ENCODE results near the gene KAT7.

DNA sequence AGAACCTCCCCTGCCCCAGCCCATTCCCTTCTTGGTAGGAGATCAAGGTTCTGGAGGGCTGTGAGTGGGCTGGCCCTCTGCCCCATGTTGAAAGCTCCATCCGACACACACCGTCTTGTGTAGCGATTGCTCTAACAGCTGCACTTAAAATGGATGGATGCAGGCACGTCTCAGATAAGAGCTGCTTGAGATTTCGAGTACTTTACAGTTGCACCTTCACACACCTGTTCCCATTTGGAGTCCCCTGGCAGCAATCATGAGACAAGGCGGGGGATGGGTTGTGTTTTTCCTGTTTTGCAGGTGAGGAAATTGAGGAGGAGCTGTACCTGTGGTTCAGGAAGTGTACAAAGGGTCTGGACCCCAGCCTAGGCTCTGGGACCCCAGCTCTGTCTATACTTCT lies 85.0 kb downstream of the KAT7 start:
- TF ChIP-seq, protein P1, sequence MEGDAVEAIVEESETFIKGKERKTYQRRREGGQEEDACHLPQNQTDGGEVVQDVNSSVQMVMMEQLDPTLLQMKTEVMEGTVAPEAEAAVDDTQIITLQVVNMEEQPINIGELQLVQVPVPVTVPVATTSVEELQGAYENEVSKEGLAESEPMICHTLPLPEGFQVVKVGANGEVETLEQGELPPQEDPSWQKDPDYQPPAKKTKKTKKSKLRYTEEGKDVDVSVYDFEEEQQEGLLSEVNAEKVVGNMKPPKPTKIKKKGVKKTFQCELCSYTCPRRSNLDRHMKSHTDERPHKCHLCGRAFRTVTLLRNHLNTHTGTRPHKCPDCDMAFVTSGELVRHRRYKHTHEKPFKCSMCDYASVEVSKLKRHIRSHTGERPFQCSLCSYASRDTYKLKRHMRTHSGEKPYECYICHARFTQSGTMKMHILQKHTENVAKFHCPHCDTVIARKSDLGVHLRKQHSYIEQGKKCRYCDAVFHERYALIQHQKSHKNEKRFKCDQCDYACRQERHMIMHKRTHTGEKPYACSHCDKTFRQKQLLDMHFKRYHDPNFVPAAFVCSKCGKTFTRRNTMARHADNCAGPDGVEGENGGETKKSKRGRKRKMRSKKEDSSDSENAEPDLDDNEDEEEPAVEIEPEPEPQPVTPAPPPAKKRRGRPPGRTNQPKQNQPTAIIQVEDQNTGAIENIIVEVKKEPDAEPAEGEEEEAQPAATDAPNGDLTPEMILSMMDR (conservative IDR thresholded peaks at IDR 0.05; ENCODE audit: low read depth in 2 of 2): no peak
- TF ChIP-seq EZH2 (IDR thresholded peaks at IDR 0.05; ENCODE audit: low read depth, unreplicated experiment) (no peak), NANOG (IDR thresholded peaks at IDR 0.05; ENCODE audit: borderline replicate concordance) (no peak), CREB1 (CRISPR knock-in tag; IDR thresholded peaks at IDR 0.05; ENCODE audit: low read depth) (no peak), EZH2phosphoT487 (IDR thresholded peaks at IDR 0.05; ENCODE audit: unreplicated experiment) (no peak), POLR2AphosphoS5 (IDR thresholded peaks at IDR 0.05; ENCODE audit: low read depth) (no peak), JUNB (IDR thresholded peaks at IDR 0.05; ENCODE audit: unreplicated experiment) (no peak), ZNF331 (CRISPR knock-in tag; IDR thresholded peaks at IDR 0.05; ENCODE audit: low read depth) (no peak)
- TF ChIP-seq, protein P2, sequence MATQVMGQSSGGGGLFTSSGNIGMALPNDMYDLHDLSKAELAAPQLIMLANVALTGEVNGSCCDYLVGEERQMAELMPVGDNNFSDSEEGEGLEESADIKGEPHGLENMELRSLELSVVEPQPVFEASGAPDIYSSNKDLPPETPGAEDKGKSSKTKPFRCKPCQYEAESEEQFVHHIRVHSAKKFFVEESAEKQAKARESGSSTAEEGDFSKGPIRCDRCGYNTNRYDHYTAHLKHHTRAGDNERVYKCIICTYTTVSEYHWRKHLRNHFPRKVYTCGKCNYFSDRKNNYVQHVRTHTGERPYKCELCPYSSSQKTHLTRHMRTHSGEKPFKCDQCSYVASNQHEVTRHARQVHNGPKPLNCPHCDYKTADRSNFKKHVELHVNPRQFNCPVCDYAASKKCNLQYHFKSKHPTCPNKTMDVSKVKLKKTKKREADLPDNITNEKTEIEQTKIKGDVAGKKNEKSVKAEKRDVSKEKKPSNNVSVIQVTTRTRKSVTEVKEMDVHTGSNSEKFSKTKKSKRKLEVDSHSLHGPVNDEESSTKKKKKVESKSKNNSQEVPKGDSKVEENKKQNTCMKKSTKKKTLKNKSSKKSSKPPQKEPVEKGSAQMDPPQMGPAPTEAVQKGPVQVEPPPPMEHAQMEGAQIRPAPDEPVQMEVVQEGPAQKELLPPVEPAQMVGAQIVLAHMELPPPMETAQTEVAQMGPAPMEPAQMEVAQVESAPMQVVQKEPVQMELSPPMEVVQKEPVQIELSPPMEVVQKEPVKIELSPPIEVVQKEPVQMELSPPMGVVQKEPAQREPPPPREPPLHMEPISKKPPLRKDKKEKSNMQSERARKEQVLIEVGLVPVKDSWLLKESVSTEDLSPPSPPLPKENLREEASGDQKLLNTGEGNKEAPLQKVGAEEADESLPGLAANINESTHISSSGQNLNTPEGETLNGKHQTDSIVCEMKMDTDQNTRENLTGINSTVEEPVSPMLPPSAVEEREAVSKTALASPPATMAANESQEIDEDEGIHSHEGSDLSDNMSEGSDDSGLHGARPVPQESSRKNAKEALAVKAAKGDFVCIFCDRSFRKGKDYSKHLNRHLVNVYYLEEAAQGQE (IDR thresholded peaks at IDR 0.05; ENCODE audit: unreplicated experiment): no peak
